Measurements from ENCODE around the gene ACLY.

DNA sequence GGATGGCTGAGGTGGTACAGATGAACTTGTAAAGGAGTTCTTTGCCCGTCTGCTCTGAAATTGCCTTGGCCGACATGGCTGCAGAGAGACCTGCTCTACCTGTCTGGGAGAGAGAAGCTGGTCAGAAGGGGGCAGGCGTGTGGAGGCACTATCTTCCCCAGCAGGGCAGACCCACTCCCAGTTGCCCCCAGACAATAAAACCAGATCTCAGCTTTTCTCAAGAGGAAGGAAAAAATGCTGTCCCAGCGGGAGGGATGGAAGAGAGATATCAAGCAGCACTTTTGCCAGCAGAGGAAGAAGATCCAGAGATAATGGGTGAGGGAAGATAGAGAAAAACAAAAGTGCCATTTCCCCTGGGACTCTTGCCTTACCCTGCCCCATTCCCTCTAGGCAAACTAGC lies 5.0 kb downstream of the ACLY start:
- TF ChIP-seq CTCF (IDR thresholded peaks at IDR 0.05) (no peak), EZH2 (IDR thresholded peaks at IDR 0.05; ENCODE audit: borderline replicate concordance, insufficient read depth, low read depth, low read length, poor library complexity, severe bottlenecking) (no peak)
